ENCODE data around the gene PCID2.

Gene PCID2

GRCh38 chr13:113192902-113193301 is 15.6 kb downstream of the PCID2 start:
- Histone ChIP-seq H3K27ac (no peak overlapping the region), H3K36me3 (peaks cover 63 to 98% (median 66%) of the 10 kb centered on the region in 3 donors), H3K9me3 (no peaks in the 10 kb centered on the region), H3K27me3 (no peaks in the 10 kb centered on the region), H3K4me3 (no peak overlapping the region), H3K4me1 (no peaks in the 10 kb centered on the region)
- intact Hi-C loops (cut with DNase I; ENCODE audit: low total_unique reads) = no loop called here
- DNase-seq = no peak
- no peak for TF ChIP-seq CTCF (IDR thresholded peaks at IDR 0.05)

GRCh38 chr13:113192279-113192678 is 16.2 kb downstream of the PCID2 start:
- no peaks in the 10 kb centered on the region for H3K27me3 ChIP-seq
- no peak for DNase-seq
- no peaks in the 10 kb centered on the region for H3K9me3 ChIP-seq
- TF ChIP-seq CTCF (IDR thresholded peaks at IDR 0.05) = no peak
- intact Hi-C loops (cut with DNase I; ENCODE audit: low total_unique reads) = no loop called here
- peaks cover 0 to 5% (median 0%) of the 10 kb centered on the region in 4 donors for H3K4me1 ChIP-seq
- H3K36me3 ChIP-seq = peaks cover 57 to 95% (median 61%) of the 10 kb centered on the region in 3 donors
- no peak overlapping the region for H3K27ac ChIP-seq
- no peak overlapping the region for H3K4me3 ChIP-seq

- intact Hi-C loops (cut with DNase I; ENCODE audit: low total_unique reads) = no loop called here
- Histone ChIP-seq H3K4me3 (no peak overlapping the region), H3K4me1 (peaks cover 0 to 10% (median 0%) of the 10 kb centered on the region in 4 donors), H3K36me3 (peaks cover 39 to 85% (median 44%) of the 10 kb centered on the region in 3 donors), H3K9me3 (no peaks in the 10 kb centered on the region), H3K27ac (no peak overlapping the region), H3K27me3 (no peaks in the 10 kb centered on the region)
- DNase-seq = no peak
- TF ChIP-seq CTCF (IDR thresholded peaks at IDR 0.05) = no peak
Observed at GRCh38 chr13:113190181-113190580, 18.3 kb downstream of the PCID2 start.

- H3K9me3 ChIP-seq = no peaks in the 10 kb centered on the region
- H3K27me3 ChIP-seq = no peaks in the 10 kb centered on the region
- H3K4me3 ChIP-seq = no peak overlapping the region
- TF ChIP-seq CTCF (IDR thresholded peaks at IDR 0.05) = no peak
- H3K36me3 ChIP-seq = peaks cover 38 to 85% (median 51%) of the 10 kb centered on the region in 3 donors
- H3K4me1 ChIP-seq = peaks cover 0 to 10% (median 0%) of the 10 kb centered on the region in 4 donors
- H3K27ac ChIP-seq = peak overlapping the region; percentile 6 to 27
- intact Hi-C loops (cut with DNase I; ENCODE audit: low total_unique reads) = no loop called here
- DNase-seq = no peak
Observed at GRCh38 chr13:113187883-113188665, 20.4 kb downstream of the PCID2 start.

GRCh38 chr13:113187263-113187669 is 21.2 kb downstream of the PCID2 start:
- no peak overlapping the region for H3K4me3 ChIP-seq
- DNase-seq = peak; percentile 90
- no peaks in the 10 kb centered on the region for H3K9me3 ChIP-seq
- peaks cover 0 to 10% (median 0%) of the 10 kb centered on the region in 4 donors for H3K4me1 ChIP-seq
- intact Hi-C loops (cut with DNase I; ENCODE audit: low total_unique reads) = no loop called here
- no peaks in the 10 kb centered on the region for H3K27me3 ChIP-seq
- no peak for TF ChIP-seq CTCF (IDR thresholded peaks at IDR 0.05)
- peak overlapping the region; percentile 30 to 48 for H3K27ac ChIP-seq
- peaks cover 39 to 85% (median 49%) of the 10 kb centered on the region in 3 donors for H3K36me3 ChIP-seq

Data from tibial artery (tissue), 4 donors.